SH-SY5Y (cell line): ENCODE data around the gene ZNF277.

Experiments
- GATA2 ChIP-seq: IDR thresholded peaks from 2 replicates; pipeline ENCODE4 v1.6.1; 2011; ENCODE audit warnings: mild to moderate bottlenecking, low read depth, low read length
- GATA3 ChIP-seq: IDR thresholded peaks from 2 replicates; pipeline ENCODE4 v1.6.1; 2011; ENCODE audit warnings: low read depth, mild to moderate bottlenecking, low read length, moderate library complexity

- TF ChIP-seq GATA2 (no peak), GATA3 (no peak)
Measured at GRCh38 chr7:112192236-112193154, 14.0 kb upstream of the ZNF277 start.
